Measurements from ENCODE around the gene PCBD2.
"Not testable (repeated sequence)": the region's sequence is repeated elsewhere in the genome, so short reads cannot be mapped to it uniquely, and the experiment has no call there.

The PCBD2 gene

DNA sequence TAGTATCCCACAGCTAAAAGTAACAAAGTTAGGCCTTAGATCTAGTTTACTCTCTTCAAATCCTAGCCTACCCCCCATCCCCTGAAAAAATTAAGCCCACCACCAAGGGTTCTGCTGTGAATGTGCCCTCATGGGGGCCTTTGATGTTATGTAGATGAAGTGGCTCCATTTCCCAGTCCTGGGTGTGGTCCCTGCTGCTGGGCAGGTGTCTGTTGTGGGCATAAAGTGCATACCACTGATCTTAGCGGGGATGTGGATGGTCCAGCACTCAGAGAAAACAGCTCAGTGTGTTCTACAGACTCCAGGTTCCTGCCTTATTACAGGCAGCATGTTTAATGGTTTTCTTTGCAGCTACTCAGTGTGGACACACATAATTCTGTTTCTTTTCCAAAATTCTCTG, 1.9 kb downstream of the PCBD2 start:
- no peak for DNase-seq (ENCODE audit: low read depth)

- not testable (repeated sequence) for DNase-seq (ENCODE audit: low read depth)
These were observed 5.8 kb downstream of the PCBD2 start for GRCh38 chr5:134910752-134911151.

DNA sequence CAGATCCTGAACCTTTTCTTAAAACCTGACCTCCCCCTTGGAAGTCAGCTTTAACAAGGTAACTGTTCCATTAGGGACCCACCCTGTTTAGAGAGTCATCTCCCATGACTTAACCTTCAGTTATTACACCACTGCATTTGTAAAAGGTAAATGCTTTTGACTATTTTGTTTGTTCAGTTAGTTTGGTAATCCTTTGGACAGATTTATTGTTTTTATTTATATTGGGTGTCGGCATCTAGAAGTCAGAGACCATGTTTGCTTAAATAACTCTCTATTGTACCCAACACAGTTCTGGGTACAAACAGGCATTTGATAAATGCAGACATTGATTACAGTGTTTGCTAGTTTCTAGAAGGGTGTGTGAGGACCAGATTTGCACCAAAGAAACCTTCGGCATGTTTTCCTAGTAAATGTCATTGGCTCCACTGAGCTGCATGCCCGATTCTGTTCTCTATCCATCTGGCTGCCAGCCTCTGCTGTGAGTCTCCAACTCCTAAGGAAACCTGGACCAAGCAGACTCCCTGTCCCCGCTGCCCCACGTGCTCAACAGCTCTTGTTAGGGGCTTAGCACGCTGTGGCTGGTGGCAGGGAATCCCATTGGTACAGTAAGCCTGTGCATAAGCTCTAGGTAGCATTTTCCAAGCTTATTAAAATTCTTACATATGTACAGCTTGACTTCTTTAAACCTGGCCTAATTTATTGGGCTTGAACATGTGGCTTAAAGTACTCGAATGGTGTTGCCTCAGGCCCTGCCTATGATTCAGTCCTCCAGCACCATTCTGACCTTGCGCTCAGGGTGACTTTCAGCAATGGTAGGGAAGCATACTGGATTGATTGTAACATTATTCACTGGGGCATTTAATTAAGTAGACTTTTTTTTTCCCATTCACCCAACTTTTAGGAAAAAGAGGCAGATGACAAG, 6.6 kb downstream of the PCBD2 start:
- DNase-seq (ENCODE audit: low read depth): peak; percentile 16

GRCh38 chr5:134913254-134913653, 8.3 kb downstream of the PCBD2 start:
- DNase-seq (ENCODE audit: low read depth): no peak

DNA sequence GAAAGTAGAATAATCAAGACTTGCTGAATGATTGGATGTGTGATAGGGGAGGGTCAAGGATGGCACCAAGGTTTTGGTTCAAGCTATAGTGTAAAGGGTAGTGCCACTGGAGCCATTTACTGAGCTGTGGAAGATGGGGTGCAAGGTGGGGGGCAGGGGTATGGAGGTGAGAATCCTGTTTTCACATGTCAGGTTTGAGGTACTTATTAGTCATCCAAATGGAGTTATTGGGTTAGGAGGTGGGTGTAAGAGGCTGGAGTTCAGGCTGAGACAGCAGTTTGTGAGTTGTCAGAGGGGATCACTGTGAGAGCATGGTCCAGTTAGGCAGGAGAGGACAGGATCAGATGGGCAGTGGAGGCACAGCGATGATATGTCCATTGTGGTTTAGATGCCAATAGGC, 8.9 kb downstream of the PCBD2 start:
- no peak for DNase-seq (ENCODE audit: low read depth)

DNA sequence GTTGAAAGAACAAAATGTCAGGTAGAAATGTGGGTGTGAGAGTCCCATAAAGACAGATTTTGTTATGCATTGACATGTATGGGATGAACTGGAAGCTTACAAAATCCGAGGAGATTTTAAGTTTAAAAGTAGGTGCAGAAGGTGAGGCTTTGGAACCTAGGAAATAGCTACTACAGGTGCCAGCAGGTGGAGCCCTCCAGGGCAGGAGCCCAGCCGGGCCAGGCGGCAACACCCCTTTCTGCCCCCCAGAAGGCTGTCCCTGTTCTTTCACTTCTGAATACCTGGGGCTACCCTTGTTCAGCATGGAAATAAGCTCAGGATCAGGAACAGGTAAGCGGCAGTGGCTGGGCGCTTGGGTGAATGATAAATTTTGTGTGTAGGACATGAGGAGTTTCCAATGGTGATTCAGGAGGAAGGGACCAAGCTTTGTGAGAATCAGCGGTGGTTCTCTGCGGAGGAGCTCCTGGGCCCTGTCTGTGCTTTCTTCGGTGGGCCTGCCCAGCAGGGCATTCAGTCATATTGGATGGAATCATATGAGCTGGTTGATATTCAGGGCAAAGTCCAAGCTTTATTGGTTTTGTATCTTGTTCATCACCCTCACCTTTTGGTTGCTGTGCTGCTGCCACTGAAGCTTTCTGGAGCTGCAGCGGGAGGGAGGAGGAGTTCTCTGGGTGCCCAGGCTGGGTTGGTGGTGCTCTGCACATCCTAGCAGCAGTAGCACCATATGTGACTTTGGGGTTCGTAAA, 12.3 kb downstream of the PCBD2 start:
- no peak for DNase-seq (ENCODE audit: low read depth)

GRCh38 chr5:134918861-134919260, 13.9 kb downstream of the PCBD2 start:
- no peak for DNase-seq (ENCODE audit: low read depth)

DNA sequence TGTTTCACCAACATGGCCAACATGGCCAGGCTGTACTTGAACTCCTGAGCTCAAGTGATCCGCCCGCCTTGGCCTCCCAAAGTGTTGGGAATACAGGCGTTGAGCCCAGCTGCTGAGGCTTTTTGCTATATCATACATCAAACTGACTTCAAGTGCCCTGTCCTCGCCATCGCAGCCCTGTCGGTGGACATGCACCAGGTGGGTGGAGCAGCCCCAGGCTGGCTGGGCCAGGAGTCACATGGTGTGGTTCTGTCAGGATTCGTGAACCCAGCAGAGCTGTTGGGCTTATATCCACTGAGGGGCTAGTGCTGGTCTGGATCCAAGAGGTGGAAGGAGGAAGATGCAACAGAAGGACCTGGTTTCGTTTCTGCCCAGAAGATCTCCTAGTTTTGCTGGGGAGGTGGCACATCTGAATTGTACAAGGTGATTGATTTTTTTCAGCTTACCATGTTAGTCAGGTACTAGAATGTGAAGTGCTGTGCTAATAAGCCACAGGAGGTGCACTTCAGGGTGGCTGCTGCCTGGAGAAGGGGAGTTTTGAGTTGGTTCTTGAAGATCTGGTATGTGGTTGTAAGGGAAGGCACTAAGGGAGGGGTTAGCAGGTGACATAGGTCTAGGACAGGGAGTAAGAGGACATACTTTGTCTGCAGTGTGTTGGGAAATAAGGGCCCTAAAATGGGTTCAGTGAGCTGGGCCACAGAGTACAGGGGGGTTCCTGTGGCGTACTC, 16.1 kb downstream of the PCBD2 start:
- no peak for DNase-seq (ENCODE audit: low read depth)

GRCh38 chr5:134932508-134932907, 27.6 kb downstream of the PCBD2 start:
- DNase-seq (ENCODE audit: low read depth): no peak

DNA sequence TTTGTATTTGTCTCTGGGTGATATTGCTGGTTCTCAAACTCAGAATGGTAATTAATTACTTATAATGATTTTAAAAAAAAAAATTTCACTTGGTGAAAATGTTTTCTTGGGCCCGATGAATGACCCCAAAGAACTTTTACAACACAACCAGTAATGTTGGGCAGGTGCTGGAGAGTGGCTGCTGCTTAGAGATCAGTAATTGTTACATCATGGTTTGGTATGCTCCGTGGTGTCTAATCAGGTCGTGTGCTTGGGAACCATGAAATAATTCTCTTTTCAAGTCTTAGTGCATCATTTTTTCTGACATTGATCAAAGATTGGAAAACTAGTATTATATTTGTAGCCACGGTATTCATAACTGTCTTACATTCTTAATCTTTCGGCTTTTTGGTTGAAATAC, 29.3 kb downstream of the PCBD2 start:
- no peak for DNase-seq (ENCODE audit: low read depth)

DNA sequence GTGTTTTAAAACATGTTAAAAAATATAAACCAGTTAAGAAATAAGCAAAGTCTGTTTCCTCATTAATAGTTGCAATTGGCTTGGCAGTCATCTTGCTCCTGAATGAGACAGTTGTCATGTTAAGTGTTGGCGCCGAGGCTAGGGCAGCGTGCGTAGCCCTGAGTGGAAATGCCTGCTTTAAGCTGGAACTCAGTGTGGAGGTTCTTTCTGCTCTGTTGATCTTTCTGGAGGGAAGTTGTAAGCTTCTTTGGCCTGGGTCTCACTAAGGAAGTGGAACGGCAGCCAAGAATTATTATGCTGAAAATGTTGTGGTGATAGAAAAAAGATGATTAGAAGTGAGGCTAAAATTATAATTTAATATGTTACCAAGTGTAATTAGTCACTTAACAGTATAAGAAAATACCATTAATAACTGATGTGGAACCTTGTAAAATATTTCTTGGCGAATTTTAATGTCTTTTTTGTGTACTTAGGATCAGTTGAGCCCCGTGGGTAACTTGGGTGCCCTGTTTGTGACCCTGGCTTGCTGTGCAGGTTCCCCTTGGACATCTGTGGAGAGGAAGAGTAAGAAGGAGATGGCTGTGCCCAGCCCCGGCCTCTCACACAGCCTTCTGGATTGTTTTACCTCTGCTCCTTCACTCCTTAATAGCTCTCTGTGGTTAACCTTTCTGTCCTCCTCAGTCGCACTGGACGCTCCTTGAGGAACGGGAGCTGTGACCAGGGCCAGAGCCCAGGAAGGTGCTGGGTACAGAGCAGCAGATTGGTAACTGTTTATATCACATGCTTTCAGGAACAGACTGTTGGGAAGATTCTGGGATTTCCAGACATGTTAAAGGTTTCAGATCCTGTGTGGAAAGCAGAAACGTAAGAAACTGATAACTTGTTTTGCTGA, 31.0 kb downstream of the PCBD2 start:
- DNase-seq (ENCODE audit: low read depth): no peak

GRCh38 chr5:134937526-134937925, 32.6 kb downstream of the PCBD2 start:
- no peak for DNase-seq (ENCODE audit: low read depth)

- peak; percentile 13 for DNase-seq (ENCODE audit: low read depth)
These were observed 33.1 kb downstream of the PCBD2 start for GRCh38 chr5:134938030-134938429.

- no peak for DNase-seq (ENCODE audit: low read depth)
These were observed 34.6 kb downstream of the PCBD2 start for GRCh38 chr5:134939500-134939899.

DNA sequence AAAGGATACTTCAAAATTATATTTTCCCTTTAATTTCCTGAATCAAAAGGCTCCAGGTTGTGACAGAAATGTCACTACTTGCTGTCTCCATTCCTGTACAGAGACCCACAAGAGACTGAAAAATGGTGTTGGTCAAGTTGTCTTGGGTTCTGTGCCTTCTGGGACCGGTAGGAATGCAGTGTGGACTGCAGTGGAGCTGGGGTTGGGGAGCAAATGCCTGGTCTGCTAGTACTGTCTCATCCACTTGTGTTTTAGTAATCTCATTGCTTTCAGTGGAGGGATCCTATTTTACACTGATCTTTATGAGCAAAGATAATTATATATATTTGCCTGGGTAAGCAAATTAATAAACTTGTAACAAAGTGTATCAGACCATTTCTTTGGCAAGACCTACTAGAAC, 38.6 kb downstream of the PCBD2 start:
- DNase-seq (ENCODE audit: low read depth): no peak

DNA sequence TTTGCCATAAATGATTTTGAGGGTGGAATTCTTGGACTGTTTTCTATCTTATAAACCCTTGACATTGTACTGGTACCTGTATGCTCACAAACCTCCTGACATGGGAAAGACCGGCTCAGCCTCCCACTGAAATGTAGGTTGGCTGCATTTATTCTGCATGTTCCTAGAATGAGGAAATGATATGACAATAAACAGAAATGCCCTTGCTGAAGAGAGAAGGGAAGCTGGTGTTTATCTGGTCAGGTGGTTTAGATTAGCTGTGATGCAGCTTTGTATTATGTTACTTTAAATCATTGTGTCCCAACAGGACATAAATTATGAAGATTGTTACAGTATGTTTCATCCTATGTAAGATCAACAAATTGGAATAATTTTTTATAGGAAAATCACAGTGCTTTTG, 39.7 kb downstream of the PCBD2 start:
- DNase-seq (ENCODE audit: low read depth): no peak

DNA sequence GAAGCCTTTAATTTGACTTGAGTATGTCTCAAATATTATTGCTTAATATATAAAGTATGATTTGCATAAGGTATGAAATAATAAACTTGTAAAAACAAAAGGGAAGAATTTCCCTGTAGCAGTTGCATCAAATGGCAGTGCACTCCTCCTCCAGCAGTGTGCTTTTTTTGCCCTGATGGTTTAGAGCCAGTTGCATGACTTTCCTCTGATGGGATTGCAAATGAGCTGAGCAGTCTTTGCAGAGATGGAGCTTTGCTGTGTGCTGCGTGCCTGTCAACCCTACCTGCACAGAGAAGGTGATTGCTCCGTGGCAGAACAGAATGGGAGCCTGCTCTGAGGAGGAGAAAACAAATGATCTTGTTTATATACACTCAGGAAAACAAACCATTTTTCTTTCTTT, 40.1 kb downstream of the PCBD2 start:
- peak; percentile 75 for DNase-seq (ENCODE audit: low read depth)

DNA sequence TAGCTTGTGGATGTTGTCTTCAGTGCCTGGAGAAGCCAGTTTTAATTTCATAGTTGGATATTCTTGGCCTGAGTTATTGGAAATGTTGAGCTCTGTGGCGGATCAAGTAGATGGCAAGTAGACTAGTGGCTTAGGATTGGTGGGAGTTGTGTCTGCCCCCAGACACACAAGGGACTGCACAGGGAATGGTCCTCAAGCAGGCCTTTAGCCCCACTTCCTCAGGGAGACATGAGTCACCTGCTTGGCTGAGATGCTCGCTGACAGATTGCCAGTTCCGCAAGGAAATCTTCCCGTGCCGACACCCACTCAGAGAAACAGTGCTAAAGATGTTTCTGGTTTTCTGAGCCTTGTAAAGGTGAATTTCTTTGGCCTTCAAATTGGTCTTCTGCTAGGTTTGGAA, 44.0 kb downstream of the PCBD2 start:
- peak; percentile 15 for DNase-seq (ENCODE audit: low read depth)

DNA sequence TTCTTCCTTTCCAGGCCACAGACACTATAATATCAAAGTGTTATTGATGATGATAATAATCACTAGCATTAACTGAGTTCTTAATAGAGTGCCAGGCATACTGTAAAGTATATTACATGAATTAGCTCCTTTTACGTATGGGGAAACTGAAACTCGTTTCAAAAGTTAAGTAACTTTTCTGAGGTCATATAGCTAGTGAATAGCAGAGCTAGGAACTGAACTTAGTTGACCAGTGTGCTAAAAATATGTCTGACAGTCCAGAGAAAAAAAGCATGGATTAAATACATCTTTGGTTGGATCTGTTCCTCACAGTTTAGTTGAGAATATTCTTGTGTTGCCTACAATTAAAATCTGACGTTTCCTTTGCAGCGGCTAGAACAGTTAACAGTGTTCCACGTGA, 44.4 kb downstream of the PCBD2 start:
- DNase-seq (ENCODE audit: low read depth): no peak

- no peak for DNase-seq (ENCODE audit: low read depth)
These were observed 53.1 kb downstream of the PCBD2 start for GRCh38 chr5:134957920-134958608.

DNA sequence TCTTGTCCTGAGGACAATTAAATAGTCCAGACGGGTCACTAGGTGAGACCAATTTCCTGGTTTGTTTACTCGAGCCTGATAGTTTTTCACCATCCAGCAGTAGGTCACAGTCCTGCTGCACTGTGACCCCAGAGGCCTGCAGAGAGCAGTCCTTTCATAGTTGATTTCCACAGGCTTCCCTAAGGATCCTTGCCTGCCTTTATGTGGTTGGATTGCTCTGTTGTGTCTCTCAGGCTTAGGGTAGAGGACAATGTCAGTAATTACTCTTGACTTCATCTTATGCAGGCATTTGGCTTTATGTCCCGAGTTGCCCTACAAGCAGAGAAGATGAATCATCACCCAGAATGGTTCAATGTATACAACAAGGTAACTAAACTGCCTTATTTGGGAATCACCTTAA, 53.8 kb downstream of the PCBD2 start:
- DNase-seq (ENCODE audit: low read depth): no peak
